IMR-90 (cell line): ENCODE results near the gene CTCF.

Experiments used
- CTCF ChIP-seq: conservative IDR thresholded peaks from 2 replicates; pipeline ENCODE4 v1.5.1; 2012; ENCODE audit warnings: mild to moderate bottlenecking, low read depth, low read length, improper control_type of control experiment
- RCOR1 ChIP-seq: IDR thresholded peaks from 2 replicates; pipeline ENCODE4 v1.6.1; 2012; ENCODE audit warnings: mild to moderate bottlenecking, low read length, improper control_type of control experiment; ENCODE audit not compliant: insufficient replicate concordance

- TF ChIP-seq CTCF (no peak), RCOR1 (no peak)
Measured at GRCh38 chr16:67552476-67552875, 9.8 kb upstream of the CTCF start.
